Spleen (tissue), 13 donors: ENCODE results near the gene RAB33A. TPM values are rescaled to one million over a fixed set of nuclear protein-coding genes. Genes with fewer than 3 reads are reported as not detected.
A peak's percentile ranks its signal among the peaks of the same experiment; 100 is the strongest.

ENCODE experiments used
- DNase-seq: peaks from one replicate; pipeline ENCODE4 v3.0.0-alpha.2; 2020
- H3K27ac ChIP-seq, 8 donors: fragments of 200-600 bp; sonication (generic) in 7 of 8; 1 replicate in 4 of 8; 2 replicates in 4 of 8; pipeline versions ENCODE4 v1.5.0 to v1.8.0; 2016 to 2021; ENCODE audit warnings: inconsistent platforms in 4 of 8, mild to moderate bottlenecking in 4 of 8, moderate library complexity in 1 of 8
- H3K27me3 ChIP-seq, 7 donors: fragments of 200-600 bp; sonication (generic) in 6 of 7; replicated peaks in 1 of 7; 1 replicate in 4 of 7; 2 replicates in 3 of 7; pipeline versions ENCODE4 v1.5.0 to v1.8.0; 2016 to 2021; ENCODE audit warnings: inconsistent platforms in 3 of 7, mild to moderate bottlenecking in 1 of 7
- H3K36me3 ChIP-seq, 6 donors: fragments of 200-600 bp; sonication (generic) in 5 of 6; 1 replicate in 4 of 6; 2 replicates in 2 of 6; pipeline versions ENCODE4 v1.5.0 to v1.8.0; 2016 to 2021; ENCODE audit warnings: inconsistent platforms in 2 of 6
- H3K4me1 ChIP-seq, 6 donors: fragments of 200-600 bp; sonication (generic) in 5 of 6; 1 replicate in 3 of 6; 2 replicates in 3 of 6; pipeline versions ENCODE4 v1.5.0 to v1.8.0; 2016 to 2021; ENCODE audit warnings: inconsistent platforms in 3 of 6
- H3K4me3 ChIP-seq, 8 donors: fragments of 200-600 bp; sonication (generic) in 7 of 8; 1 replicate in 4 of 8; 2 replicates in 4 of 8; pipeline versions ENCODE4 v1.5.0 to v1.8.0; 2016 to 2021; ENCODE audit warnings: inconsistent platforms in 4 of 8, mild to moderate bottlenecking in 4 of 8, moderate library complexity in 2 of 8
- H3K9me3 ChIP-seq, 8 donors: fragments of 200-600 bp; sonication (generic) in 7 of 8; 1 replicate in 4 of 8; 2 replicates in 4 of 8; pipeline versions ENCODE4 v1.5.0 to v1.8.0; 2016 to 2021; ENCODE audit warnings: inconsistent platforms in 4 of 8
- POLR2A ChIP-seq, 3 donors: fragments of 450-650 bp; IDR thresholded peaks; one replicate each; pipeline ENCODE4 v1.5.1; 2017; ENCODE audit warnings: antibody characterized with exemption in 3 of 3, mild to moderate bottlenecking in 1 of 3
- POLR2AphosphoS5 ChIP-seq, 3 donors: sonication (generic); formaldehyde crosslinking; IDR thresholded peaks; one replicate each; pipeline ENCODE4 v1.5.1; 2017; ENCODE audit warnings: antibody characterized with exemption in 3 of 3
- WGBS, 5 donors: extraction: QIAGEN DNeasy Blood & Tissue Kit in 3 of 5; methylation state at CpG; one replicate each; pipeline versions ENCODE4 v1.1.5 to v1.1.7; 2013 to 2018; 5-methylcytosine and 5-hydroxymethylcytosine counted together
- intact Hi-C: fragments of 100-400 bp; cut with DNase I; formaldehyde crosslinking; loops from one replicate; pipeline ENCODE4 v1.15.0; 2023; ENCODE audit warnings: low total_unique reads
- long read RNA-seq, 2 donors: transcript quantifications; one replicate each; lab custom pipeline, GENCODE V29; 2026
- polyA plus RNA-seq, 3 donors: library from polyadenylated mRNA; stranded (reverse); fragments of 200-250 nt; gene quantifications; one replicate each; pipeline ENCODE4 v1.2.1, GENCODE V29; 2013
- total RNA-seq, 7 donors: library from RNA; depleted of rRNA in 3 of 7; stranded (reverse); fragments of >200 nt in 3 of 7; fragmentation: NEBNext Ultra II Directional in 4 of 7; extraction: Animal tissue kit (Norgen Biotek cat#: 25700) in 4 of 7; gene quantifications; one replicate each; pipeline versions ENCODE4 v1.1.0 to v1.2.1, GENCODE V29; 2016 to 2021
- TF ChIP-seq, protein P1 (sequence below), 11 experiments: fragments of 200-600 bp in 7 of 11; fragments of 450-650 bp in 4 of 11; sonication (generic) in 4 of 11; IDR thresholded peaks in 8 of 11; conservative IDR thresholded peaks in 3 of 11; 1 replicate in 7 of 11; 2 replicates in 4 of 11; pipeline versions ENCODE4 v1.4.0 to v1.8.0; 2016 to 2021; ENCODE audit warnings: antibody characterized with exemption in 11 of 11, inconsistent platforms in 4 of 11, mild to moderate bottlenecking in 1 of 11
- donor health status: healthy with polysubstance abuse.
- donor health status: DM: no; HTN: no; CAD: no; lungs with moderate emphysema.
- donor health status: DM: no; HTN: no; CAD: no.
- donor health status: Bipolar disorder and iron deficiency.
- donor health status: healthy.
- donor health status: DM: no; HTN: no; CAD: no.
- donor health status: DM: yes; HTN: yes; CAD: no.

The RAB33A gene
- total RNA-seq = 1 to 10 TPM; 1.7 to 4.7 (median 2.2) TPM
- polyA plus RNA-seq = 1 to 10 TPM; 4.0 to 6.7 (median 4.4) TPM
- long read RNA-seq, donor 1, partial matches to known transcripts = 0 of 2 reads
- long read RNA-seq, donor 1, other reads (novel, unspliced or antisense) = 0 of 2 reads
- long read RNA-seq, donor 2 = 0 reads

GRCh38 chrX:130171446-130172126 is at the start of gene RAB33A:
Gene RAB33A (plus strand): TSS chrX:130171962. CDS start chrX:130172063, 101 bp downstream.
- peak within 1 kb of the TSS in 7 of 8 donors; percentile 64 to 82 (median 72) for H3K27ac ChIP-seq
- intact Hi-C loops = no loop called here

GRCh38 chrX:130124577-130124976 is 47.2 kb upstream of the RAB33A start:
- H3K4me1 ChIP-seq = peaks cover 0 to 22% (median 13%) of the 10 kb centered on the region in 6 donors
- TF ChIP-seq POLR2AphosphoS5 (IDR thresholded peaks at IDR 0.05) (no peak), POLR2A (IDR thresholded peaks at IDR 0.05) (no peak)
- TF ChIP-seq, protein P1, sequence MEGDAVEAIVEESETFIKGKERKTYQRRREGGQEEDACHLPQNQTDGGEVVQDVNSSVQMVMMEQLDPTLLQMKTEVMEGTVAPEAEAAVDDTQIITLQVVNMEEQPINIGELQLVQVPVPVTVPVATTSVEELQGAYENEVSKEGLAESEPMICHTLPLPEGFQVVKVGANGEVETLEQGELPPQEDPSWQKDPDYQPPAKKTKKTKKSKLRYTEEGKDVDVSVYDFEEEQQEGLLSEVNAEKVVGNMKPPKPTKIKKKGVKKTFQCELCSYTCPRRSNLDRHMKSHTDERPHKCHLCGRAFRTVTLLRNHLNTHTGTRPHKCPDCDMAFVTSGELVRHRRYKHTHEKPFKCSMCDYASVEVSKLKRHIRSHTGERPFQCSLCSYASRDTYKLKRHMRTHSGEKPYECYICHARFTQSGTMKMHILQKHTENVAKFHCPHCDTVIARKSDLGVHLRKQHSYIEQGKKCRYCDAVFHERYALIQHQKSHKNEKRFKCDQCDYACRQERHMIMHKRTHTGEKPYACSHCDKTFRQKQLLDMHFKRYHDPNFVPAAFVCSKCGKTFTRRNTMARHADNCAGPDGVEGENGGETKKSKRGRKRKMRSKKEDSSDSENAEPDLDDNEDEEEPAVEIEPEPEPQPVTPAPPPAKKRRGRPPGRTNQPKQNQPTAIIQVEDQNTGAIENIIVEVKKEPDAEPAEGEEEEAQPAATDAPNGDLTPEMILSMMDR (IDR thresholded peaks at IDR 0.05 in 8 of 11, conservative IDR thresholded peaks at IDR 0.05 in 3 of 11) = no peak
- intact Hi-C loops = loop anchor here (5.0 kb wide), 1 partner anchor 42 kb away; no protein-coding TSS in a partner anchor
- no peaks in the 10 kb centered on the region for H3K9me3 ChIP-seq
- no peak for DNase-seq
- 57 to 83% (median 81%) methylated on average over 2 to 4 of the region's 4 CpGs for WGBS, 5 donors
- no peak overlapping the region for H3K4me3 ChIP-seq
- peaks cover 0 to 4% (median 0%) of the 10 kb centered on the region in 7 donors for H3K27me3 ChIP-seq
- peak overlapping the region in 5 of 8 donors; percentile 7 to 63 (median 62) for H3K27ac ChIP-seq
- H3K36me3 ChIP-seq = peaks cover 0 to 44% (median 5%) of the 10 kb centered on the region in 6 donors

More at GRCh38 chrX:130171446-130172126, at the start of gene RAB33A:
- Histone ChIP-seq H3K4me3 (peak within 1 kb of the TSS; percentile 48 to 82 (median 56)), H3K9me3 (no peaks in the 10 kb centered on the region), H3K4me1 (peaks cover 3 to 60% (median 36%) of the 10 kb centered on the region in 6 donors), H3K27me3 (peaks cover 0 to 5% (median 0%) of the 10 kb centered on the region in 7 donors), H3K36me3 (no peaks in the 10 kb centered on the region)
- 0 to 42% (median 1%) methylated on average over 20 to 59 of the region's 61 CpGs for WGBS, 5 donors
- peak; percentile 82 for DNase-seq
- peak; percentile 30 to 74 (median 63) for TF ChIP-seq POLR2AphosphoS5 (IDR thresholded peaks at IDR 0.05)
- TF ChIP-seq POLR2A (IDR thresholded peaks at IDR 0.05) = no peak
- TF ChIP-seq, protein P1 (IDR thresholded peaks at IDR 0.05 in 8 of 11, conservative IDR thresholded peaks at IDR 0.05 in 3 of 11) = no peak

DNA sequence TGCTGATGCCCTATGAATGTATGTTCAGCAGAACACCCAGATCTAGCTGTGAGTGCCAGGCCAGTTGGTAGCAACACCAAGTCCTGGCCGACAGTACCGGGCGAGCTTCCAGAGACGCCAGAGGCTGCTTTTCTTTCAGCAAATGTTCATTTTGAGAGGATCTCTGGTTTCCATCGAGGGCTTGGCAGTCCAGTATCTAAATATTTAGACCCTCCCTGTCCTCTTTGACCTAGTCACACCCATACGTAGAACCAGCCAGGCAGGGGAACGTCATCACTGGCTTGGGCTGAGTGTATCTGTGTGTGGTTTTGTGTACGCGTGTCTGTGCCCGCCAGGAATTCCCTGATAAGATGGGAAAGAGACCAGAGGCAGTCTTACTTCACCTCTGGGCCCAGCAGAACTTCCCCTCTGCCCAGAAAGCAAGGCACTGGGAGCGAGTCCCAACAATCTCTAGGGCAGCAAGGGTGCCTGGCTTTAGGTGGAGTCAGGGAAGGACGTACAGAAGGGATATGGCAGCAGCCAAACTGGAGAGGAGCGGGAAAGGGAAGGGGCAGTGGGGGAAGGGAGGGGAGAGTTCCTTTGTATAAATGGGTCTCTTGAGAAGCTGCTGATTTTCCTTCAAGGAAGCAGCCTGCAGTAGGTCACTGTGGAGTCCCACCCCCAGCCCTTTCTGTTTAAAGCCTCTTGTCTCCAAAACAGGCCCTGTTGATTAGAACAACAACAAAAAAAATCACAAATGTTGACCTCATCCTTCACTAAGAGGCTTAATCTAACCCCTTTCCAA is 46.5 kb upstream of the RAB33A start:
- DNase-seq = no peak

DNA sequence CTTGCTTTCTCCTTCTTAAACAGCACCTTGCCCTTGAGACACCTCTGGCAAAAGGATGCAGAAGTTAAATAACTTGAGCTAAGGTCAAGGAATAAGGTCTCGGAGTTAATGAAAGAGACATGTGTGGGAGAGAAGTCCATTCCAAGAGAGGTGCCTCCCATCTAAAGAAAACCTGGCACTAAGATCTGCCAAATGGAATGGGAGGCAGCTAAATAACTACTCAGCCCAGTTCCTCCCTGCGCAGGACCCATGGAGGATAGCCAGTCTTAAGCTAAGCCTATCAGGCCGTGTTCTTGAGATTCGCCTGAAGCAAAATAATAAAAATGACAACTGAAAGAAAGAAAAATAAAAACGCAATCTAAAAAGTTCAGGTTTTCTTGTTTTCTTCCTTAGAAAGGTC is 40.8 kb upstream of the RAB33A start:
- intact Hi-C loops = no loop called here
- TF ChIP-seq, protein P1 (IDR thresholded peaks at IDR 0.05 in 8 of 11, conservative IDR thresholded peaks at IDR 0.05 in 3 of 11) = no peak
- TF ChIP-seq POLR2AphosphoS5 (IDR thresholded peaks at IDR 0.05) = no peak
- no peak for TF ChIP-seq POLR2A (IDR thresholded peaks at IDR 0.05)
- Histone ChIP-seq H3K9me3 (no peaks in the 10 kb centered on the region), H3K27me3 (no peaks in the 10 kb centered on the region), H3K4me3 (no peak overlapping the region), H3K4me1 (no peaks in the 10 kb centered on the region), H3K36me3 (peaks cover 0 to 95% (median 31%) of the 10 kb centered on the region in 6 donors), H3K27ac (no peak overlapping the region)
- DNase-seq = no peak
- WGBS, 5 donors = 78 to 98% (median 94%) methylated on average over 5 of the region's 5 CpGs

More for the DNA sequence above, 46.5 kb upstream of the RAB33A start:
- WGBS, 5 donors = 69 to 89% (median 74%) methylated on average over 3 to 13 of the region's 13 CpGs
- Histone ChIP-seq H3K4me1 (peaks cover 0 to 15% (median 8%) of the 10 kb centered on the region in 6 donors), H3K9me3 (no peaks in the 10 kb centered on the region), H3K36me3 (peaks cover 0 to 51% (median 6%) of the 10 kb centered on the region in 6 donors), H3K4me3 (no peak overlapping the region), H3K27ac (peak overlapping the region in 5 of 8 donors; percentile 7 to 63 (median 62)), H3K27me3 (peaks cover 0 to 4% (median 0%) of the 10 kb centered on the region in 7 donors)
- TF ChIP-seq POLR2A (IDR thresholded peaks at IDR 0.05) = no peak
- peak in 1 of 3 donors; percentile 8 for TF ChIP-seq POLR2AphosphoS5 (IDR thresholded peaks at IDR 0.05)
- intact Hi-C loops = no loop called here
